GM12875 (cell line): ENCODE data around the gene COL5A1.

Experiments
- H3K4me3 ChIP-seq: one replicate; pipeline ENCODE4 v1.5.1; 2011; ENCODE audit warnings: low read depth, low read length, control low read depth
- CTCF ChIP-seq: IDR thresholded peaks from 2 replicates; pipeline ENCODE4 v1.5.1; 2011; ENCODE audit warnings: low read depth, mild to moderate bottlenecking, control low read depth, inconsistent platforms, low read length, moderate library complexity, borderline replicate concordance; ENCODE audit not compliant: insufficient read depth

COL5A1 gene

GRCh38 chr9:134622896-134623257, 18.7 kb upstream of the COL5A1 start:
- TF ChIP-seq CTCF, result no peak
- no peak overlapping the region for H3K4me3 ChIP-seq

GRCh38 chr9:134623258-134624066, 18.1 kb upstream of the COL5A1 start:
- no peak for TF ChIP-seq CTCF
- H3K4me3 ChIP-seq, result no peak overlapping the region

GRCh38 chr9:134624137-134624591, 17.4 kb upstream of the COL5A1 start:
- no peak overlapping the region for H3K4me3 ChIP-seq
- no peak for TF ChIP-seq CTCF

- no peak for TF ChIP-seq CTCF
These were observed 16.9 kb upstream of the COL5A1 start for GRCh38 chr9:134624621-134625181.

GRCh38 chr9:134625361-134626068, 16.1 kb upstream of the COL5A1 start:
- no peak overlapping the region for H3K4me3 ChIP-seq
- no peak for TF ChIP-seq CTCF

More at GRCh38 chr9:134624621-134625181, 16.9 kb upstream of the COL5A1 start:
- no peak overlapping the region for H3K4me3 ChIP-seq

- TF ChIP-seq CTCF, result no peak
- no peak overlapping the region for H3K4me3 ChIP-seq
These were observed 15.6 kb upstream of the COL5A1 start for GRCh38 chr9:134626069-134626423.
